Osteocyte (in vitro differentiated cells): Measurements from ENCODE around the gene GSTO1. TPM values are rescaled to one million over a fixed set of nuclear protein-coding genes. Genes with fewer than 3 reads are reported as not detected.

Experiments
- DNase-seq: peaks from one replicate; pipeline ENCODE4 v3.0.0; 2021; ENCODE audit warnings: mixed read lengths; ENCODE audit not compliant: unreplicated experiment; ENCODE audit errors: extremely low spot score
- H3K27ac Mint-ChIP-seq: one replicate; pipeline ENCODE4 v1.8.0; 2021; ENCODE audit warnings: mild to moderate bottlenecking, mixed read lengths; ENCODE audit not compliant: unreplicated experiment
- H3K27me3 Mint-ChIP-seq: one replicate; pipeline ENCODE4 v1.8.0; 2021; ENCODE audit warnings: mixed read lengths; ENCODE audit not compliant: unreplicated experiment
- H3K36me3 Mint-ChIP-seq: one replicate; pipeline ENCODE4 v1.8.0; 2021; ENCODE audit warnings: mixed read lengths; ENCODE audit not compliant: unreplicated experiment
- H3K4me1 Mint-ChIP-seq: one replicate; pipeline ENCODE4 v1.8.0; 2021; ENCODE audit warnings: mixed read lengths; ENCODE audit not compliant: unreplicated experiment
- H3K4me3 Mint-ChIP-seq: one replicate; pipeline ENCODE4 v1.8.0; 2021; ENCODE audit warnings: mild to moderate bottlenecking, moderate library complexity, mixed read lengths; ENCODE audit not compliant: unreplicated experiment
- H3K9me3 Mint-ChIP-seq: one replicate; pipeline ENCODE4 v1.8.0; 2021; ENCODE audit warnings: mixed read lengths; ENCODE audit not compliant: unreplicated experiment
- total RNA-seq: library from RNA; stranded (reverse); gene quantifications from 2 replicates; pipeline ENCODE4 v1.2.1, GENCODE V29; 2021
- TF ChIP-seq, protein P1 (sequence below): fragments of 200-600 bp; sonication (generic); IDR thresholded peaks from 2 replicates; pipeline ENCODE4 v1.5.0; 2021; ENCODE audit warnings: antibody characterized with exemption, mild to moderate bottlenecking, moderate library complexity

The GSTO1 gene
- total RNA-seq, 1 donor from 2014 or later, result 77.4 TPM

- no peak for DNase-seq
- Mint-ChIP-seq H3K27me3 (peaks cover 64% of the 10 kb centered on the region), H3K4me3 (no peak overlapping the region), H3K4me1 (no peaks in the 10 kb centered on the region), H3K27ac (no peak overlapping the region), H3K9me3 (no peaks in the 10 kb centered on the region), H3K36me3 (no peaks in the 10 kb centered on the region)
- TF ChIP-seq, protein P1, sequence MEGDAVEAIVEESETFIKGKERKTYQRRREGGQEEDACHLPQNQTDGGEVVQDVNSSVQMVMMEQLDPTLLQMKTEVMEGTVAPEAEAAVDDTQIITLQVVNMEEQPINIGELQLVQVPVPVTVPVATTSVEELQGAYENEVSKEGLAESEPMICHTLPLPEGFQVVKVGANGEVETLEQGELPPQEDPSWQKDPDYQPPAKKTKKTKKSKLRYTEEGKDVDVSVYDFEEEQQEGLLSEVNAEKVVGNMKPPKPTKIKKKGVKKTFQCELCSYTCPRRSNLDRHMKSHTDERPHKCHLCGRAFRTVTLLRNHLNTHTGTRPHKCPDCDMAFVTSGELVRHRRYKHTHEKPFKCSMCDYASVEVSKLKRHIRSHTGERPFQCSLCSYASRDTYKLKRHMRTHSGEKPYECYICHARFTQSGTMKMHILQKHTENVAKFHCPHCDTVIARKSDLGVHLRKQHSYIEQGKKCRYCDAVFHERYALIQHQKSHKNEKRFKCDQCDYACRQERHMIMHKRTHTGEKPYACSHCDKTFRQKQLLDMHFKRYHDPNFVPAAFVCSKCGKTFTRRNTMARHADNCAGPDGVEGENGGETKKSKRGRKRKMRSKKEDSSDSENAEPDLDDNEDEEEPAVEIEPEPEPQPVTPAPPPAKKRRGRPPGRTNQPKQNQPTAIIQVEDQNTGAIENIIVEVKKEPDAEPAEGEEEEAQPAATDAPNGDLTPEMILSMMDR, result no peak
Measured at GRCh38 chr10:104279550-104280259, 25.0 kb downstream of the GSTO1 start.

- no peak for DNase-seq
- TF ChIP-seq, protein P1, result no peak
- Mint-ChIP-seq H3K9me3 (no peaks in the 10 kb centered on the region), H3K36me3 (no peaks in the 10 kb centered on the region), H3K4me1 (no peaks in the 10 kb centered on the region), H3K4me3 (no peak overlapping the region), H3K27me3 (peaks cover 59% of the 10 kb centered on the region), H3K27ac (no peak overlapping the region)
Measured at GRCh38 chr10:104281694-104282093, 27.0 kb downstream of the GSTO1 start.

DNA sequence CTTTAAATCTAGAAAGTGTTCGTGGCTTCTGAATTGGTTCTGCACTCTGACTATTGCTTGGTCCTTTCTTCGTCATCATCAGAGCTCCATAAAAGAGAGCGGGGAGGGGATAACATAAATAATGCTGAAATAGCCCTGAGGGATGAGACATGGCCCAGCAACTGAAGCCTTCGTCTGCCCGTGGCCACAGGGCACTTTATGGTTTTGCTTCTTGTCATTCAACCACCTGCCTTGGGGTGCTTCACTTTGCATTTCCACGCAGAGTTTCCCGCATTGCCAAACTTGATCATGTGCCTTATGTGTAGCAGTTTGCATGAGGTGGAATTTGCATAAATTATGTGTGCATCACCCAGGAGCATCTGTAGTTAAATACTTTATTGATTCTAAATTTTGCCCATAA lies 30.2 kb downstream of the GSTO1 start:
- no peaks in the 10 kb centered on the region for H3K9me3 Mint-ChIP-seq
- no peak overlapping the region for H3K27ac Mint-ChIP-seq
- DNase-seq, result no peak
- H3K36me3 Mint-ChIP-seq, result no peaks in the 10 kb centered on the region
- TF ChIP-seq, protein P1, result no peak
- no peaks in the 10 kb centered on the region for H3K4me1 Mint-ChIP-seq
- H3K27me3 Mint-ChIP-seq, result peaks cover 64% of the 10 kb centered on the region
- H3K4me3 Mint-ChIP-seq, result no peak overlapping the region

DNA sequence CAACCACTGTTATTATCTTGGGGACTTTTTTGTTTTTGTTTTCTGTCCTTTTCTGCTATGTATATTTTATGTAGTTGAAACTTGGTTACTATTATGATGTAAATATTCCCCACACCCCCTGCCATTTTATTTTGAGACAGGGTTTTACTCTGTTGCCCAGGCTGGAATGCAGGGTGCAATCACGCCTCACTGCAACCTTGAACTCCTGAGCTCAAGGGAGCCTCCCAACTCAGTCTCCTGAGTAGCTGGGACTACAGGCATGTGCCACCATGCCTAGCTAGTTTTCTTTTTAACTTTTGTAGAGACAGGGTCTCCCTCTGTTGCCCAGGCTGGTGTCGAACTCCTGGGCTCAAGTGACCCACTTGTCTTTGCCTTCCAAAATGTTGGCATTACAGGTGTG lies 32.2 kb downstream of the GSTO1 start:
- Mint-ChIP-seq H3K27me3 (peaks cover 58% of the 10 kb centered on the region), H3K9me3 (no peaks in the 10 kb centered on the region), H3K36me3 (no peaks in the 10 kb centered on the region), H3K4me1 (peaks cover 6% of the 10 kb centered on the region), H3K4me3 (no peak overlapping the region), H3K27ac (no peak overlapping the region)
- DNase-seq, result no peak
- TF ChIP-seq, protein P1, result no peak

GRCh38 chr10:104288355-104288754 lies 33.7 kb downstream of the GSTO1 start:
- no peak for DNase-seq
- Mint-ChIP-seq H3K4me3 (no peak overlapping the region), H3K9me3 (no peaks in the 10 kb centered on the region), H3K27me3 (peaks cover 46% of the 10 kb centered on the region), H3K36me3 (no peaks in the 10 kb centered on the region), H3K27ac (no peak overlapping the region), H3K4me1 (peaks cover 8% of the 10 kb centered on the region)
- TF ChIP-seq, protein P1, result no peak
